Measurements from ENCODE around the gene MTOR. TPM values are rescaled to one million over a fixed set of nuclear protein-coding genes. Genes with fewer than 3 reads are reported as not detected.

Gene MTOR
- total and polyA plus RNA-seq, 9 donors = 11.7 to 32.4 (median 21.3) TPM

GRCh38 chr1:11286735-11287410 is 24.5 kb upstream of the MTOR start:
- Histone ChIP-seq H3K9me3 (no peaks in the 10 kb centered on the region), H3K27ac (no peak overlapping the region), H3K4me3 (no peak overlapping the region), H3K36me3 (no peaks in the 10 kb centered on the region), H3K4me1 (ENCODE audit: insufficient read depth) (no peaks in the 10 kb centered on the region), H3K27me3 (no peaks in the 10 kb centered on the region)
- TF ChIP-seq POLR2A (IDR thresholded peaks at IDR 0.05) (no peak), EP300 (IDR thresholded peaks at IDR 0.05) (no peak)
- TF ChIP-seq, protein P1, sequence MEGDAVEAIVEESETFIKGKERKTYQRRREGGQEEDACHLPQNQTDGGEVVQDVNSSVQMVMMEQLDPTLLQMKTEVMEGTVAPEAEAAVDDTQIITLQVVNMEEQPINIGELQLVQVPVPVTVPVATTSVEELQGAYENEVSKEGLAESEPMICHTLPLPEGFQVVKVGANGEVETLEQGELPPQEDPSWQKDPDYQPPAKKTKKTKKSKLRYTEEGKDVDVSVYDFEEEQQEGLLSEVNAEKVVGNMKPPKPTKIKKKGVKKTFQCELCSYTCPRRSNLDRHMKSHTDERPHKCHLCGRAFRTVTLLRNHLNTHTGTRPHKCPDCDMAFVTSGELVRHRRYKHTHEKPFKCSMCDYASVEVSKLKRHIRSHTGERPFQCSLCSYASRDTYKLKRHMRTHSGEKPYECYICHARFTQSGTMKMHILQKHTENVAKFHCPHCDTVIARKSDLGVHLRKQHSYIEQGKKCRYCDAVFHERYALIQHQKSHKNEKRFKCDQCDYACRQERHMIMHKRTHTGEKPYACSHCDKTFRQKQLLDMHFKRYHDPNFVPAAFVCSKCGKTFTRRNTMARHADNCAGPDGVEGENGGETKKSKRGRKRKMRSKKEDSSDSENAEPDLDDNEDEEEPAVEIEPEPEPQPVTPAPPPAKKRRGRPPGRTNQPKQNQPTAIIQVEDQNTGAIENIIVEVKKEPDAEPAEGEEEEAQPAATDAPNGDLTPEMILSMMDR (IDR thresholded peaks at IDR 0.05) = no peak
- intact Hi-C loops (cut with DNase I) = no loop called here
- DNase-seq = no peak
- WGBS, 3 donors = 87 to 96% (median 91%) methylated on average over 3 of the region's 3 CpGs

GRCh38 chr1:11285883-11286734 is 23.8 kb upstream of the MTOR start:
- H3K27ac ChIP-seq = no peak overlapping the region
- no peak for TF ChIP-seq EP300 (IDR thresholded peaks at IDR 0.05)
- TF ChIP-seq, protein P1 (IDR thresholded peaks at IDR 0.05) = no peak
- no peak for TF ChIP-seq POLR2A (IDR thresholded peaks at IDR 0.05)
- WGBS, 3 donors = 63 to 81% (median 75%) methylated on average over 7 of the region's 7 CpGs
- no peaks in the 10 kb centered on the region for H3K36me3 ChIP-seq
- no peaks in the 10 kb centered on the region for H3K27me3 ChIP-seq
- intact Hi-C loops (cut with DNase I) = no loop called here
- no peak overlapping the region for H3K4me3 ChIP-seq
- no peaks in the 10 kb centered on the region for H3K9me3 ChIP-seq
- DNase-seq = no peak
- no peaks in the 10 kb centered on the region for H3K4me1 ChIP-seq (ENCODE audit: insufficient read depth)

- H3K36me3 ChIP-seq = no peaks in the 10 kb centered on the region
- no peak overlapping the region for H3K27ac ChIP-seq
- peaks cover 2% of the 10 kb centered on the region for H3K4me1 ChIP-seq (ENCODE audit: insufficient read depth)
- no peak overlapping the region for H3K4me3 ChIP-seq
- DNase-seq = no peak
- no peaks in the 10 kb centered on the region for H3K27me3 ChIP-seq
- no peak for TF ChIP-seq EP300 (IDR thresholded peaks at IDR 0.05)
- TF ChIP-seq POLR2A (IDR thresholded peaks at IDR 0.05) = no peak
- TF ChIP-seq, protein P1 (IDR thresholded peaks at IDR 0.05) = no peak
- 86 to 91% (median 87%) methylated on average over 6 of the region's 6 CpGs for WGBS, 3 donors
- intact Hi-C loops (cut with DNase I) = no loop called here
- no peaks in the 10 kb centered on the region for H3K9me3 ChIP-seq
Measured at GRCh38 chr1:11284784-11285183, 22.4 kb upstream of the MTOR start.

GRCh38 chr1:11283151-11283550 is 20.8 kb upstream of the MTOR start:
- TF ChIP-seq EP300 (IDR thresholded peaks at IDR 0.05) (no peak), POLR2A (IDR thresholded peaks at IDR 0.05) (no peak)
- TF ChIP-seq, protein P1 (IDR thresholded peaks at IDR 0.05) = no peak
- WGBS, 3 donors = 84 to 90% (median 89%) methylated on average over 6 of the region's 6 CpGs

More at GRCh38 chr1:11283151-11283550, 20.8 kb upstream of the MTOR start:
- intact Hi-C loops (cut with DNase I) = no loop called here
- H3K27ac ChIP-seq = no peak overlapping the region
- H3K36me3 ChIP-seq = no peaks in the 10 kb centered on the region
- peaks cover 3% of the 10 kb centered on the region for H3K4me1 ChIP-seq (ENCODE audit: insufficient read depth)
- H3K9me3 ChIP-seq = no peaks in the 10 kb centered on the region
- DNase-seq = no peak
- no peak overlapping the region for H3K4me3 ChIP-seq
- no peaks in the 10 kb centered on the region for H3K27me3 ChIP-seq

All from ovary (tissue), 9 donors.